ENCODE results near the gene PRPSAP1. TPM values are rescaled to one million over a fixed set of nuclear protein-coding genes. Genes with fewer than 3 reads are reported as not detected.

PRPSAP1 gene
- total RNA-seq, 1 experiment from 2014 or later, result 77.5 TPM

- H3K27me3 ChIP-seq (replicated peaks; ENCODE audit: insufficient read depth, low read depth, low read length, poor library complexity), result no peaks in the 10 kb centered on the region
- BruUV-seq (replicated peaks), result no TSS peak
- DNase-seq (ENCODE audit: low spot score), result no peak
- H3K9me3 ChIP-seq (ENCODE audit: low read depth, low read length, poor library complexity, severe bottlenecking), result no peaks in the 10 kb centered on the region
- H3K4me1 ChIP-seq (ENCODE audit: insufficient read depth, low read length, poor library complexity, severe bottlenecking), result peaks cover under 1% of the 10 kb centered on the region
- POLR2A ChIA-PET (ENCODE audit: low non-redundant PET), result no interaction called here
- H3K36me3 ChIP-seq (ENCODE audit: insufficient read depth, low read length, poor library complexity, severe bottlenecking), result peaks cover 5% of the 10 kb centered on the region
- TF ChIP-seq EZH2 (IDR thresholded peaks at IDR 0.05; ENCODE audit: borderline replicate concordance, low read depth, low read length, poor library complexity, severe bottlenecking), result no peak
- TF ChIP-seq, protein P1, sequence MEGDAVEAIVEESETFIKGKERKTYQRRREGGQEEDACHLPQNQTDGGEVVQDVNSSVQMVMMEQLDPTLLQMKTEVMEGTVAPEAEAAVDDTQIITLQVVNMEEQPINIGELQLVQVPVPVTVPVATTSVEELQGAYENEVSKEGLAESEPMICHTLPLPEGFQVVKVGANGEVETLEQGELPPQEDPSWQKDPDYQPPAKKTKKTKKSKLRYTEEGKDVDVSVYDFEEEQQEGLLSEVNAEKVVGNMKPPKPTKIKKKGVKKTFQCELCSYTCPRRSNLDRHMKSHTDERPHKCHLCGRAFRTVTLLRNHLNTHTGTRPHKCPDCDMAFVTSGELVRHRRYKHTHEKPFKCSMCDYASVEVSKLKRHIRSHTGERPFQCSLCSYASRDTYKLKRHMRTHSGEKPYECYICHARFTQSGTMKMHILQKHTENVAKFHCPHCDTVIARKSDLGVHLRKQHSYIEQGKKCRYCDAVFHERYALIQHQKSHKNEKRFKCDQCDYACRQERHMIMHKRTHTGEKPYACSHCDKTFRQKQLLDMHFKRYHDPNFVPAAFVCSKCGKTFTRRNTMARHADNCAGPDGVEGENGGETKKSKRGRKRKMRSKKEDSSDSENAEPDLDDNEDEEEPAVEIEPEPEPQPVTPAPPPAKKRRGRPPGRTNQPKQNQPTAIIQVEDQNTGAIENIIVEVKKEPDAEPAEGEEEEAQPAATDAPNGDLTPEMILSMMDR (conservative IDR thresholded peaks at IDR 0.05; ENCODE audit: low read depth, low read length), result no peak
- H3K27ac ChIP-seq (ENCODE audit: low read depth, low read length, poor library complexity, severe bottlenecking), result no peak overlapping the region
- intact Hi-C loops (cut with micrococcal nuclease; ENCODE audit: unreplicated experiment), result no loop called here
- H3K4me3 ChIP-seq (ENCODE audit: low read depth, low read length, poor library complexity, severe bottlenecking), result no peak overlapping the region
- CTCF ChIA-PET, result interaction anchor here (0.5 to 0.6 kb wide), 2 partner anchors 153 to 1220 kb away, joined by 4 to 7 read pairs; no protein-coding TSS in a partner anchor
Observed at GRCh38 chr17:76274112-76274956, 79.4 kb downstream of the PRPSAP1 start.

DNA sequence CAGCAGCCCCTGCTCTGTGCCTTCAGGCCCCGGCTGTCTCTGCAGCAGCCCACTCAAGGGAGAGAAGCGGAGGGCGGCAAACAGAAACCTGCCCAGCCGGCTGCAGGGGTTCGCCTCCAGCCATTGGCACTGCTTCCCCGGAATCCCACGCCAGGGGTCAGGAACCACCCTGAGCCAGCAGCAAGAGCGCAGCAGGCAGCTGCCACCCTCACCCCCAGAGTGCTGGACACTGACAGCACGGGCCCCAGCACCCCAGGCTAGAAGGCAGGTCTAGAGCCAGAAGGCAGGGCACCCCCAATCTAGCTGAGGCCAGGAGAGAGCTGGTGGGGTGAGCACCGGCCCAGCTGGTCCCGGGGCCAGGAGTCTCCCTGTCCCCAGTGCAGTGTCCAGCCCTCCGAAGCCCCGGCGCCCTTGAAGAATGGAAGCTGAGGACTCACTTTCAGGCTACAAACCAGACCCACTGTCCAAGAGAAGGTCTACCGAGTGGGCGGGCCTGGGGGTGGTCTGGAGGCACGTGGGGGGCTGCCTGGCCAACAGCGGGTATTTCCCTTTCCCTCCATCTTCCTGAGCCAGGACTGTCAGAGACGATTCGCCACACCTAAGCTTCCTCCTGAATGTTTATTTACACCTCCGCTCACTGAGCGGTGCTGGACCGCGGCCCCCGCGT is 80.1 kb downstream of the PRPSAP1 start:
- ChIA-PET CTCF (interaction anchor here (0.6 kb wide), 1 partner anchor 153 kb away, joined by 7 read pairs; no protein-coding TSS in a partner anchor), POLR2A (ENCODE audit: low non-redundant PET) (no interaction called here)
- H3K27me3 ChIP-seq (replicated peaks; ENCODE audit: insufficient read depth, low read depth, low read length, poor library complexity), result no peaks in the 10 kb centered on the region
- no peaks in the 10 kb centered on the region for H3K9me3 ChIP-seq (ENCODE audit: low read depth, low read length, poor library complexity, severe bottlenecking)
- peaks cover 5% of the 10 kb centered on the region for H3K36me3 ChIP-seq (ENCODE audit: insufficient read depth, low read length, poor library complexity, severe bottlenecking)
- no peak for TF ChIP-seq EZH2 (IDR thresholded peaks at IDR 0.05; ENCODE audit: borderline replicate concordance, low read depth, low read length, poor library complexity, severe bottlenecking)
- TF ChIP-seq, protein P1 (conservative IDR thresholded peaks at IDR 0.05; ENCODE audit: low read depth, low read length), result no peak
- H3K4me3 ChIP-seq (ENCODE audit: low read depth, low read length, poor library complexity, severe bottlenecking), result no peak overlapping the region
- H3K4me1 ChIP-seq (ENCODE audit: insufficient read depth, low read length, poor library complexity, severe bottlenecking), result peaks cover 8% of the 10 kb centered on the region
- no TSS peak for BruUV-seq (replicated peaks)
- H3K27ac ChIP-seq (ENCODE audit: low read depth, low read length, poor library complexity, severe bottlenecking), result no peak overlapping the region
- intact Hi-C loops (cut with micrococcal nuclease; ENCODE audit: unreplicated experiment), result no loop called here
- DNase-seq (ENCODE audit: low spot score), result no peak

DNA sequence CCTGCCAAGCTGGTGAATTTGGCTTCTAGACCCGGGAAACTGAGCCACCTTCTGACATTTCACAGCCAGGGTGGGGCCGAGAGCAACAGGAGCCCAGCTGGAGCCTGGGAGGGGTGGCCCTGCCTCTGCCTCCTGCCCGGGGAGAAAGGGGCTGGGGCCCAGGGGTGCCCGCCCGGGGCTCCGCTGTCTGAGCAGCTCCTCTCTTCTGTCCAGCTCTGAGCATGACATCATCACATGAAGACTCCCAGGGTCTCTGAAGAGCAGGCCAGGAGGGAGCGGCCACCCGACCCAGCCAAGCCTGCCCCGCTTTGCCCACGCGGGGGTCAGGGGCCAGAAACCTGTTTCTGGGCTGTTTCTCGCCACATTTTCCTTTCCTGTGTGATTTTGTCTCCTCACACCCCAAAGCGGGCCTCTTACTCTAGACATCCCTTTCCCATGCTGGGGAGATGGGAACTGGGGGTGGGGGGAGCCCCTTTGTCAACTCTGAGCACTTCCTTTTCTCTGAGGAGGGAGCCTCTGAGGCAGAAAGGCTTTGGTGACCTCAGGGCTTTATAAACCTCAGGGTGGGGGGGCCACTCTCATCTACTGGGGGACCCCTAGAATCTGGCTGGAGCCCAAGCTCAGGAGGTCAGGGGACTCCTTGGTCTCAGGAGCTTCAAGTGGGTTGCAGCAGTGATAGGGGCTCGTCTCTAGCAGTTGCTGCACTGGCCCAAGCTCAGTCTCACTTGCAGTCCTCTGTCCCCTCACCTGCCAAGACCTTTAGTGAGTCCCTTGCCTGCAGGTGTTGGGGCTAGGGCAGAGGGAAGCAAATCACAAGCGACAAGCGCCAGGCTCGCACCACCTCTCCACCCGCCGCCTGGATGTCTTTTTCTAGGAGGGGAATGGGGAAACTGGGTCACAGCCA is 80.9 kb downstream of the PRPSAP1 start:
- no peak for DNase-seq (ENCODE audit: low spot score)
- TF ChIP-seq, protein P1 (conservative IDR thresholded peaks at IDR 0.05; ENCODE audit: low read depth, low read length), result no peak
- TF ChIP-seq EZH2 (IDR thresholded peaks at IDR 0.05; ENCODE audit: borderline replicate concordance, low read depth, low read length, poor library complexity, severe bottlenecking), result no peak
- no TSS peak for BruUV-seq (replicated peaks)
- H3K4me1 ChIP-seq (ENCODE audit: insufficient read depth, low read length, poor library complexity, severe bottlenecking), result peaks cover 16% of the 10 kb centered on the region
- H3K9me3 ChIP-seq (ENCODE audit: low read depth, low read length, poor library complexity, severe bottlenecking), result no peaks in the 10 kb centered on the region
- intact Hi-C loops (cut with micrococcal nuclease; ENCODE audit: unreplicated experiment), result no loop called here
- CTCF ChIA-PET, result no interaction called here
- H3K4me3 ChIP-seq (ENCODE audit: low read depth, low read length, poor library complexity, severe bottlenecking), result no peak overlapping the region
- peaks cover 5% of the 10 kb centered on the region for H3K36me3 ChIP-seq (ENCODE audit: insufficient read depth, low read length, poor library complexity, severe bottlenecking)
- POLR2A ChIA-PET (ENCODE audit: low non-redundant PET), result no interaction called here
- no peak overlapping the region for H3K27ac ChIP-seq (ENCODE audit: low read depth, low read length, poor library complexity, severe bottlenecking)
- H3K27me3 ChIP-seq (replicated peaks; ENCODE audit: insufficient read depth, low read depth, low read length, poor library complexity), result no peaks in the 10 kb centered on the region
